Measurements from ENCODE around the gene SDSL.

The SDSL gene

DNA sequence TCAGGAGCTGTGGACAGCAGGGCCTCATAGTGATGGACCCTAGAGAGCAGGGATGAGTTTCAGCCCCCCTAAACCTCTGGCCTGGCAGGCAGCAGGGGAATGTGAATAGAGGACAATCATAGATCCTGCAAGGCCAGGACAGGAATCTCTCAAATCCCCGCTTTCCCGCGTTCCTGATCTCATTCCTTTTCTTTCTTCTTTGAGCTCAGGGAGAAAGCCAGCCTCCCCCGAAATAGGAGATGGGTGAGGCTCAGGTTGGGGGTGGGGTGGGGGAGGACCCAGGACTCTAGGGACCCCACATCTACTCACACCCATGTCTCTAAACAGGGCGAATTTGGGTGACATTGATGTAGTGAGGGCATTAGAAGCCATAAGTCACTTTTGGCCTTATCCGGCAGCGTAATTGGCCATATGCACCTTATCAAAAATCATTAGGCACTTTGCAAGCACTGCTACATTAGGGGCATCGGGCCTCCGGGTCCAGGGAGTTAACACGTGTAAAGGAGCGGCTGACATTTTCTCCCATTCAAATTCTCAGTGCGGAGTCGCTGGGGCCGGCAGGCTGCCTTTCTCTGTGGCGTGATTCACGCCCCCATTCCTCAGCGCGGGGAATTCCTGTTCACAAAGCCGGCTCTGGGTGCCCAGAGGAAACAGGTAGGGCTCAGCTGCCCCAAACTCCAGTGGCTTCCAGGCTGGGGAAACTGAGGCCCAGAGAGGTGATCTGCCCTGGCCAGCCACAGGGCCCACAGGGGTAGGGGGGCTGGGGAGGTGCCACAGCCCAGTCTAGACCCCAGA lies 48.0 kb downstream of the SDSL start:
- DNase-seq, result no peak

DNA sequence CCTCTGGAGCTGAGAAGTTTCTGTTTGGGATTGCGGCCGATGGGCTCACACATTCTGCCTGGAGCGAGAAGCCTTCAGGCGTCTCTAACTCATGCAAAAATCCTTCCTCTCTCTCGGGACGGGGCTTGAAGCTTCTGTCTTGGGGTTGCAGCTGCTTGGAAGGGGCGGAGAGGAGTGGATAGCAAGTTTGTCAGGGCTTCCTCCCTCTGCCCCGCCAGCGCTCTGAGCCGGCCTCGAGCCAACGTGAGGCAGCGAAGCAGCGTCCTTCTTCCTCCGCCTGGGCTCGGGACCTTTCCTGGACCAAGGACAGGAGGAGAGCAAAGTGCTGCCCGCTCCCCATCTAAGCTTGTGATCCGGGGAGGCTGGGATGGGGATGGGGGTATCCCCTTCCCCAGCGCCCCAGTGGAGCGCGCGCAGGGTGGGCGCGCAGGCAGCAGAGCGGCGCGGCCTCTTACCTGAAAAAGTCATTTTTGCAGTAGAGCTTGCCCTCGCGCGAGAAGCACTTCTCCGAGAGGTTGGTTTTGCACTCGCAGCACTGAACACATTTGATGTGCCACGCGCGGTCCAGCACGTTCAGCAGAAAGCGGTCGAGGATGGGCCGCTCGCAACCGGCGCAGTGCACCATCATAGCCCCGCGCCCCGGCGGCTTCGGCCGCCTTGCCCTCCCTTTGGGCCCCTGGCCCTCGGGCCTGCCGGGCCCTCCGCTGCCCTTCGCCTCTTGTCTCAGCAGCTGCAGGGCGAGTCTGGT lies 48.9 kb downstream of the SDSL start:
- no peak for DNase-seq

DNA sequence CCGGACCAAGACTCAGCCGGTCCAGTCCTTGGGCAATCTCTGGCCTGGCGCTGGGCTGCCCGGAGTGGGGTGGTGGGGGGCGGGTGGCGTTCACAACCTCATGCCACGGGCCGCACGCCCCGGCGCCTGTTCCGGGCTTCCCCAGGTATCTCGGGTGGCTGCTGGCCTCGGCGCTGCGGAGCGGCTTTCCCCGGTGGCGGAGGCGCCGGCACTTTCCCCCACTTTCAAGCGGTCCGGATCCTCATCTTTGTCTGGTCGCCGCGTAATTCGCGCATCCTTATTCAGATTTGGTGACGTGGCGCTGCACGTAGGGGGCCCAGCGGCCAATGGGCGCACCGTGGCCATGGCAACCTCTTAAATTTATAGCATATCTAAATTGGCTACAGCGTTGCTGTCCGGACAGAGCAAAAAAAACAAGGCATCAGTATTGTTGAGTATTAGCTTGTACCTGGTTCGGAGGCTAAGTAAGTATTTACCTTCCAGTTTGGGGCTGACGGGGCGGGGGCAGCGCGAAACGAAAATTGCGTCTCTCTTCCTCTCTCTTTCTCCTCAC lies 49.5 kb downstream of the SDSL start, which contains the start of gene LHX5:
LHX5 (minus strand) TSS at position 253 of the 553 bp plus-strand sequence. CDS start 373 bp downstream, outside the sequence.
- no peak for DNase-seq

DNA sequence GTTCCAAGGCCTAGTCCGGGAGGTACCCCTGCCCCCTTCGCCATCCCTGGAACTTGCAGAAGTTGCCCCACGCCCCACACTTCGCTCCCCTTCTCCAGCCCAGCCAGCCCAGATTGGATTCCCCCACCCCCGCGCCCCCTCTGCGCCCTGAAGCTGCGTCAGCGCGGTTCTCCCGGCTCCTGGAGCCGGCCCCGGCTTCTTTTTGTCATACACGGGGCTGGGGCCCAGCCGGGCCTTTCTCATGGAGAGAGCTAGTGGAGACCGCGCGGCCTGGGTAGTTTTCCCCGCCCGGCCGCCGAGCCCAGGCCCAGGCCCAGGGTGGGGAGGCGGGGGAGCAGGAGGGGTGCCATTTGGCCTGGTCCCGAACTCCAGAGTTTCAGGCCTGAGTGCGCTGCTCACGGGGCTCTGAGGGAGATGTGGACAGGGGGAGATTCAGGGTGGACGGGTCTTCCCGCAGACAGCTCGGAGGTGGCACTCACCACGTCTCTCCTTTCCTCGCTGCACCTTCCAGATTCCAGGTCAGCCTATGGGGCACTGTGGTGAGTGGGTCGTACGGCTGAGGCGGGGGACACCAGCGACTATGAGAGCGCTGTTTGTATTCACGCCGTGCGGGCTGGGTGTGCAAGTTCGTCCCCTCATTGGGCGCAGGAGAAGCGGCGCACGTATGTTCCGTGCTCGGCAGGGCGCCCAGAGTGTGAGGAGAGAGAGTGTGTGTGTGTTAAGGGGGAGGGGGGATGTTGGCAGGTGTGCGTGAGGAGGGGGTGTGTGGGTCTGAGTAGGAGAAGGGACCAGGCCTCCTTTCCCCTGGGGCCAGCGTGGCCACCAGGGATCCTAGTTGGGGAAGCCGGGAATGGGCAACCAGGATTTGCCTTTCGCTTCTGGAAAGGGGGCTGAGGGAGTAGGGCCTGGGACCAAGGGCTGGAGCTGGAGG lies 50.3 kb downstream of the SDSL start:
- no peak for DNase-seq

DNA sequence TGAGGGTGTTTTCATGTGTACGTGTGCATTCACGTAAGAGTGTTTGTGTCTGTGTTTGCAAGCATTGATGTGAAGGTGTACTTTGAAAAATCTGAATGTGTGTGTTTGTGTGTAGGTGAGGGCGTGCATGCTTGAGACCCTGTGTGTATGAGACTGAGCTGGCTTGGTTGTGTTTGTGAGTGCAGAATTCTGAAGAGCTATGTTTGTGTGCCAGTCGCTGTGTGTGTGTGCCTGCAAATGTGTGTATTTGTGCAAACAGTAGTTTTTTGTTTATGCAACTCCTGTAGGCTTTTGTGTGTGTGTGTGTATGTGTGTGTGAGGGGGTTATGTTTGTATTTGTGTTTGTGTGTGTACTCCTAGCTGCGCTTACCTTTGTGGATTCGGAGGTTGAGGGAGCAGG lies 51.2 kb downstream of the SDSL start:
- no peak for DNase-seq

DNA sequence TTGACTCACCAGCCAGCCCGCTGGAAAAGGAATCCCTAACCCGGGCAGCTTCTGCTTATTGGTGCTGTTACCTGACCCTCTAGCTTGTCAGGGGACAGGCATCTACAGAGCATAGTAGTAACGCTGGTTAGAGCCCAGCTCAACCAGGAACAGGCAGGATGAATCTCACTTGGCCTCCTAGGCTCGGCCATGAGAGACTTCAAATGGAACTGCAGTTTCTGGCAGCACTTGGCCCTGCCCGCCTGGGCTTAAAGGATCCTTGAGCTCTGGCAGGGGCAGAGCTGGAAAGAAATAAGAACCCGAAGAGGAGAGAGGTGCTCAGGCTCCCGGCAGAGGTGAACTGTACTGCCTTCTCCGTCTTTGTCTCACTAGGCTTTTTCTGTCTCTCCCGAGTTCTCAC lies 51.8 kb downstream of the SDSL start:
- no peak for DNase-seq

DNA sequence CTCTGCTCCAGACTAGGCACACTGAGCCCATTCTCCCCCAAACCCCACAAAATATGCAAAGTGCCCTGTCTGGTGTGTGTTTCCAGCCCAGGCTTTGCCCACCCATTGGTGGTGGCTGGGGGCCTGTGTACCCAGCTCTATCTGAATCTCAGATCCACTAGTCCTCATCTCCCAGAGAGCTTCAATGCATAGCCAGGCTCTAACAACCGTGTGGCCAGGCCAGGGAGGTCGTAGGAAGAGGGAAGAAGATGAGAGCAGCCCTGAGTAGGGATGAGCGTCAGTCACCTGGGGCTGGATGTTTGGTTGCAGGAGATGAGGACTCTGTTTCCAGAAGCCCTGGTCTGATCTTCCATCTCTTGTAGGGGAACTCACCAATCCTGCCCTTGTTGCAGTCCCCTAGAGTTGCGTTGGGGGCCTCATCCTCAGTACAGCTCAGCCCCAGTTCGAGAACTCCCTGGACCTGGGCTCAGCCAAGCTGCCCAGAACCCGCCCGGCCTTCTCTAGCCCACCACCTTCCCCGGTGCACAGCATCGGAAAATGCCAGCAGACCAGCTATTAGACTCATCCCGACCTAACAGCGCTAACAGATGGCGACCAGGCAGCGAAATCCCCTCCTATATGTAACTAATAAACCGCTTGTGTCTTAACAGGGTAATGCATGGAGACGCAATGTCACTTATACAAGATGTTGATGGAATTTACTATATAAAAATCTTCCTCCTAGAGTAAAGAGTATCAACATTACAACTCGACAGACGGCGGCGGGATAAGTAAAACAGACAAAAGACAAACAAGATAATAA lies 52.7 kb downstream of the SDSL start:
- no peak for DNase-seq

DNA sequence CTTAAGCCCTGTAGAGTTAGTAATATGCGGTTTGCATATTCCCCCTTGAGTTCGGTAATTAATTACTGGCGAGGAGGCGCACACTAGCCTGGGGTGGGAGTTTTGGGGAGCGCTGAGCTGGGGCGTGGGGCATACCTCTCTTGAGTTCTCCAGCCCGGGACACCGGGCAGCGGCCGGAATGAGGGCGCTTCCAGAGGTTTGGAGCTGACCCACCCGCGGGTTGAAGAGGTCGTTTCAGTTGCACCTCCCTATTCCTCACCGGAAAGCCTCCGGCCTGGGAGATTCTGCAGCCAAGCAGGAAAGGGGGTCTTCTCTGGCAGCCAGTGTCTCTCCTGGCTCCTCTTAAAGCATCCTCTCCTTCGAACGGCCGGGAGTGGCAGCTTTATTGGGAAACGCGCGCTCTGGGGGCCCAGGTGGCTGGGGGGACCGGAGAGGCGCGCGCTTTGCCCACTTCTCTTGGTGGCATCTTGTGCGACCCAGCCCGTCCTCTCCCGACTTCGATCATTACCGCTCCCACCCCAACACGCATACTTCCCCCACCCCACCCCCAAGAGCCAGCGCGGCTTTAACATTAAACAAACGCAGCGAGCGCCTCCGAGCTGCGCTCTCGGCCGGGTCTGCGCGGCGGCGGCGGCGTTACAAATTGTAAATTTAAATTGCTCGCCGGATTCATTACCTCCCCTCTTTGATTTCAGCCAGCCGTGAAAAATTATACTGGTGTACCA lies 53.4 kb downstream of the SDSL start:
- DNase-seq, result no peak

DNA sequence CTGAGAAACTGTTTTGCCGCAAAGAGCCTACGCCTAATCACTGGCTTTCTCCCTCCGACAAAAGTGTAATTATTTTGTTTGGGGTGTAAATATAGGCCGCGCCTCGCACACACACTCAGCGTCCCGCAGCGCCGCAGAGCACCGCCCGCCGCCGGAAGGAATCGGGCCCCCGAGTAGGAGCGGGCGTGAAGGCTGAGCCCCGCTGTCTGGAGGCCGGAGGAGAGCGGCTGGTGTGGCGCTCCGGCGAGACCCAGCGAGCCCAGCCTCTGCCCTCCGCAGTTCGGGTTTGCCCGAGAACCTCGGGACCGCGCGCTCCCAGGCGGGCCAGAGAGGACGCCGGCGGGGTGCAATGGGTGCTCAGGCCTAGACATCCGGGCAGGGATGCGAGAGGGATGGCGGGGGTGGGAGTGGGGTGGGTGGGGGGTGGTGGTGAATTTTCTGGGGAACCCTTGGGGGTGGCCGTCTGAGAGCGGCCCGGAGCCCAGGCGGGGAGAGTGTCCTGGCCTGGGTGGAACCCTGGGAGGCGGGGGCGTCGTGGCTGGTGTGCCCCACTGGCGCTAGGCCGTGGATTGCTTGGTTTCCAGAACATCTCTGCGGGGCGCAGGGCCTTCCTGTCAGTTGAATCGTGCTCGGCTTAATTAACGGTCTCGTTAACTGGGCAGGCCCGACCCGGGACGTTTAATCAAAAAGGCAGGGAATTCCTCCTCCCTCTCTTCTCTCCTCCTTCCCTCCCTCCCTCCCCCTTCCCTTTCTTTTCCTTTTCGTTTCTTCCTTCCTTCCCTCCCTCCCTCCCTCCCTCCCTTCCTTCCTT lies 54.2 kb downstream of the SDSL start:
- peak; percentile 16 for DNase-seq

DNA sequence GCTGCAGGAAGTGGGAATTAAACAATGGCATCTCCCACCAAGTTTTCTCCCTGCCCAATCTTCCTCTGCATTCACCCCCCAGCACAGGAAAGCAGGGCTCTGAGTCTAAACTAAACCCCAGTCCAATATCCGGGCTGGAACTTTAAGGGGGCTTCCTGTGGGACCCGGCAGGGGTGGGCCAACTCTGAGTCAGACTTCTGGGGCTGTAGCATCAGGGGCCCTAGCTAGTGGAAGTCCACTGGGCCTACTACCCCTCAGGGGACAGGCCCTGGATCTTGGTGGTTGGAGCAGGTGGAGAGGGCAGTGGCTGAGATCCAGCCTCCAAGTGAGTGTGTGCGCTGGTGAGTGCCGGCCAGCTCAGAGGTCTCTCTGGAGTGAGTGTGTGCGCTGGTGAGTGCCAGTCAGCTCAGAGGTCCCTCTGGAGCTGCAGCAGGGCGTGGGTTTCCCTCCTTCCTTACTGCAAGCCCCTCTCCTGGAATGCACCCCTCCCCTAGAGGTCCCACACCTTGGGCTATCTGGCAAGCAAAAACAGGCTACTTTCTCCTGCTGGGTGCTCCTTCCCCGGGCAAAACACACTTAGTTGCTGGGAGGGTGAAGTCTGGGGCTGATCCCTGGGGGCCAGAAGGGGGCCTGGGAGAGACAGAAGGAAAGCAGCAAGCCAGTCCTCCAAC lies 55.1 kb downstream of the SDSL start:
- no peak for DNase-seq

DNA sequence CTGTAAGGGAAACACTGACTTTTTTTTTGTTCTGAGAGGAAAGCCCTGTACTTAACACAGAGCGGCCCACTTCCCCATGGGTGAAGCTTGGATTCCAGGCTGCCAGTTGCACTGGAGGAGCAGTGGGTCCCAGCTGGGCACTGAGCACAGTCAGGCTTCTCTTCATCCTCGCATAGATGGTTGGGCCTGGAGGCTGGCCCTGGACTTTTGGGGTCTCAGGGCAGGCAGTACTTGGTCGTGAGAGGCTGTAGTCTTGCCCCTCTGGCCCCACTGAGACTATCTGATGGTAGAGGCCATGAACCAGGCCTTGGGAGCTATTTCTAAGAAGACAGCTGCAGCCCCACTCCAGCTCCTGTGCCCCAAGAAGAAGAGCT lies 55.6 kb downstream of the SDSL start:
- DNase-seq, result no peak

DNA sequence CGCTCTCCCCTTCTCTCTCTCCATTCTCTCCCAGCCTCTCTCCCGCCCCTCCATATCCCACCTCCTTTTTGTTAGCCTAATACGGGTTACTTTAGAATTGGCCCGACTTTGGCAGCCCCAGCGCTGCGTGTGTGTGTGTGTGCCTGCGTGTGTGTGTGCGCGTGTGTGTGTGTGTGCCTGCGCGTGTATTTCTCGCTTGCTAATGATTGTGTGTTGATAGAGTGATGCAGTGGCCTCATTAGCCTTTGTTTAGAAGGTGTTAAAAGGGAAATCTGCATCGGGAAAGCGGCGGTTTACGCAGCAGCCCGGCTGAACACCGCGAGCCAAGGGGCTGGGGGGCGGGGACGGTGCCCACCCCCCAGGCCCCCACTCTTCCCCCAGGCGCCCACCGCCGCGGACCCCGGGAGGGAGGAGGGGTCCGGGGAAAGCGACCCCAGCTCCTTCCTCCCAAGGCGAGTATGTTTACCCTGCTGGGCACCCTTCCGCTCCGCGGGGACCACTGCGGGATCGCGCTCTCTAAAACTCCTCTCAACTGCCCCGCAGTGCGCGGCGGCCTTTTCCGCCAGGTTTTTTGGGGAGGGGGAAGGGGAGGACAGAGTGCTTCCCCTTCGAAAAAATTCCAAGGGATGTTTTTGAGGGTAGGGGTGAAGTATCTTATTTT lies 56.3 kb downstream of the SDSL start:
- no peak for DNase-seq

DNA sequence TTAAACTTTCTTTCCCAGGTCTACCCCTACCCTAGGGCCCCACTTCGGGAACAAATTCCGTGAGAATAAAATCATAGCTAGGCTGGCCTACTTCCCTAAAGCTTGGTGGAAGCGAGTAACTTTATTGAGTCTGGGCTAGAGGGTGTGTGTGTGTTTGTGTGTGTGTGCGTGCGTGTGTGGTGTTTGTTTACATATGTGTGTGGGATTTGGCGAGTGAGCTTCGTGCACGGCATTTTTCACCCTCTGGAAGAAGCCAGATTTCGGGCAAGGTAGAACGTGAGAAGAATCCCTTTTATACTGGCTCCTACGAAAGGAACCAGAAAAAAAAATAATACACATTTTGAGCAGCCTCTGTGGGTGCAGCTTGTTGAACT lies 57.0 kb downstream of the SDSL start:
- no peak for DNase-seq

DNA sequence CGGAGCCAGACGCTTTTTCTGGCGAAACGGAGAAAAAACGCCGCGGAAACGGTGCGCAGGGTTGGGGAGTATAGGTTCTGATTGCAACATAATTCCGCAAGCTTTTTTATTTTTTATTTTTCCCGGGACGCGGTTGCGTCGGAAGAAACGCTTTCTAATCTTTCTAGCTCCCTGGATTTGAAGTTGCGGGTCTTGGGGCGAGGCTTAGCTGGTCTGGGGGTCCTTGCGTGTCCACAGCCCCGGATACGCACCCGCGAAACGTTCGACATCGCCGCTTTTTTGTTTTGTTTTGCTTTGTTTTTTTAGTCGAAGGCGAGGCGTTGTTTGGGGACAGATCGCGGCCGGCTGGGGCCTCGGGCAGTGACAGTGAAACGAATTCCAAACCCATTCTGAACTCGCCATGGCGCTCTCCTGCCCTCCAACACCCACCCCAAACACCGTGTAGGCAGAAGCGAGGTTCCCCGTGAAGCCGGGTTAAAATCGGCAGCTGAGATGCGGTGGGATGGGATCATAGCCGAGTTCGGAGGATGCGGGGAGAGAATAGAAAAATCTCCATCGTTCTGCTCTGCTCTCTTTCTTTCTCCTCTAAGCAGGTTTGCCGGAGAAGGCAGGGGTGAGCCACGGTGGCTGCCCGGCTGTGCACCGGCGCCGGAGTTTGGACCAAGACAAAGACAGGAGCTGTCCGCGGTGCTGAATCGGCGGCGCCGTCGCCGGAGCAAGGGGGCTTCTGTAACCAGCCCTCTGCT lies 57.6 kb downstream of the SDSL start:
- DNase-seq, result peak; percentile 37

DNA sequence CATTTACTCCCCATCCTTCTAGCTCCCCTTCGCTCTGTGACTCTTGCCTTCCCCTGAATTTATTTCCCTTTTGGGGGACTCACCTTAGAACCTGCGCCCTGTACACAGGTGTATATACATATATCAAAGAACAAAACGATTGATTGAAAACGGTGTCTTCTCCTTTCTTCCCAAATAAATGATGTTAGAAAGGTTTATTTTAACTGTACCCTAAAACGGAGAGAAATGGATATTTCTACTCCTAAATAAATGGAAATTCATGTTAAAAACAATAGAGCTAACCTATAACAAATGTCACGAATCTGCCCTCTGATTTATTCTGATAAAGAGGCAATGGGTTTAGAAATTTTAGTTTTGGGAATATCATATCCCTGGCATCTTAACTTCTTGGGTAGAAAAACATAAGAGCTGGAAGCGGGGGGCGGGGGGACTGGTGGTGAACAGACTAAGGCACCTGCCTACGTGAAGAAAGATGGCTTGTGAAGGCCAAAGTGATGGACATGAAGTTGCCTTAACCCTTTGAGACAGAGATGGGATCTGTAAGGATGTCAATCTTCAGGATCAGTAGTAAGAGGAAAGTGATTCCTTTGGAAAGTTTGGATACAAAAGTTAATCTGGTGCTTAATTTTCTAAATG lies 58.3 kb downstream of the SDSL start:
- no peak for DNase-seq

DNA sequence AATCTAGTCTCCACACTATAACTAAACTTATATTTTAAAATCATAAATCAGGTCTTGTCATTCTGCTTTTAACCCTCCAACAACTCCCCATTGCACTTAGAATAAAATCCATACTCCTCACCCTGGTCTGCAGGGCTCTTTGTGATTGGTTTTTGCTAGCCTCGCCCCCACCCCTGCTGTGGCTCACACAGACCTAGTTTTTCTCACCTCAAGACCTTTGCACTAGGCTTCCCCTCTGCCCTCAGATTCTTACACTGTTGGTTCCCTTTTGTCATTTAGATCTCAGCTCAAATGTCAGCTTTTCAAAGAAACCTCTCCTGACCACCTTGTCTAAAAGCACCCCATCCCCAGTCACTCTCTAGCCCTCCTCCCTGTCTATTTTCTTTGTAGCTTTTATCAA lies 60.2 kb downstream of the SDSL start:
- no peak for DNase-seq

DNA sequence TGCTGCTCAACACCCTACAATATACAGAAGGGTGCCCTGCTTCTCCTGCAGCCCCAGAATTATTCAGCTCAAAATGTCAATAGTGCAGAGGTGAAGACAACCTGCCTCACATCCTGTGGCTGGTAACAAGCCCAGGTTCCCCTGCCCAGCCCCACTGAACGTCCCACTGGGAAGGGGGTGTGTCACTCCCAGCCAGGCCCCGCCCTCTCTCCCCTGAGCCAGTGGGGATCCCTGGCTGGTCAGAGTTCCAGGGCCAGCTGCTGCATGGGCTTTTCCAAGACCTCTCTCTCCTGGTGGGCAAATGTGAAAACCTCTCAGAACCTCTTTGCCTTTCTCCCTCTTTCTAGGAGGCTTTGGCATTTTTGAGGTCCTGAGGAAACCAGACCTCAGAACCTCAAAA lies 63.1 kb downstream of the SDSL start:
- DNase-seq, result no peak

DNA sequence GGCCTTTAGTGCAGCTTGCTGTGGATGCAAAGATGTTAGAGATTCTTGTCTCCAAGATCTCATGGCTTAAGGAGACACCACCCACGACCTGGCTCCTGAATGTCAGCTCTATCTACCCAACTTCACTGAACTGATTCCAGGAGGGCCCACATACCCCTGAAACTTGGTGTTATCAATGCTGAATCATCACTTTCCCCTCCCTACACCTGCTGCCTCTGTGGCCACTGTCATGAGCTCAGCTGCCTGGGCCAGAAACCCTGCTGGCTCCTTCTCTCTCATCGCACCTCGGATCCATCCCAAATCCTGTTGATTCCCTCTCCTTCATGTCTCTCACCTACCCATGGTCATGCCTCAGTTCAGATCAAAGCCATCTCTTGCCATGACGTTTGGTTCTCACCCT lies 64.5 kb downstream of the SDSL start:
- no peak for DNase-seq
